ENCODE measurements around the gene ZNF423. TPM values are rescaled to one million over a fixed set of nuclear protein-coding genes. Genes with fewer than 3 reads are reported as not detected.
"Not testable (repeated sequence)": the region's sequence is repeated elsewhere in the genome, so short reads cannot be mapped to it uniquely, and the experiment has no call there.

ZNF423 gene
- total RNA-seq, 1 experiment from 2014 or later, result 0.20 TPM

- intact Hi-C loops (cut with micrococcal nuclease; ENCODE audit: unreplicated experiment), result no loop called here
- Histone ChIP-seq H3K4me3 (ENCODE audit: low read depth, low read length) (no peak overlapping the region), H3K36me3 (ENCODE audit: control insufficient read depth, insufficient read depth, low read length) (no peaks in the 10 kb centered on the region), H3K4me1 (no peaks in the 10 kb centered on the region), H3K27me3 (replicated peaks; ENCODE audit: control insufficient read depth, insufficient read depth, low read length) (no peaks in the 10 kb centered on the region), H3K9me3 (0 out of 2 replicates have a peak, but pooled peaks cover 5% of the 10 kb centered on the region)
- no TSS peak for BruUV-seq (replicated peaks)
- Mint-ChIP-seq H3K27me3 (ENCODE audit: insufficient read depth, unreplicated experiment) (peaks cover 12% of the 10 kb centered on the region), H3K4me3 (ENCODE audit: unreplicated experiment) (no peak overlapping the region), H3K4me1 (ENCODE audit: low read depth, unreplicated experiment) (no peaks in the 10 kb centered on the region), H3K27ac (ENCODE audit: unreplicated experiment) (no peak overlapping the region), H3K36me3 (ENCODE audit: insufficient read depth, unreplicated experiment) (no peaks in the 10 kb centered on the region), H3K9me3 (ENCODE audit: unreplicated experiment) (no peaks in the 10 kb centered on the region)
- CTCF ChIA-PET, result no interaction called here
- POLR2A ChIA-PET, result no interaction called here
- TF ChIP-seq, protein P1, sequence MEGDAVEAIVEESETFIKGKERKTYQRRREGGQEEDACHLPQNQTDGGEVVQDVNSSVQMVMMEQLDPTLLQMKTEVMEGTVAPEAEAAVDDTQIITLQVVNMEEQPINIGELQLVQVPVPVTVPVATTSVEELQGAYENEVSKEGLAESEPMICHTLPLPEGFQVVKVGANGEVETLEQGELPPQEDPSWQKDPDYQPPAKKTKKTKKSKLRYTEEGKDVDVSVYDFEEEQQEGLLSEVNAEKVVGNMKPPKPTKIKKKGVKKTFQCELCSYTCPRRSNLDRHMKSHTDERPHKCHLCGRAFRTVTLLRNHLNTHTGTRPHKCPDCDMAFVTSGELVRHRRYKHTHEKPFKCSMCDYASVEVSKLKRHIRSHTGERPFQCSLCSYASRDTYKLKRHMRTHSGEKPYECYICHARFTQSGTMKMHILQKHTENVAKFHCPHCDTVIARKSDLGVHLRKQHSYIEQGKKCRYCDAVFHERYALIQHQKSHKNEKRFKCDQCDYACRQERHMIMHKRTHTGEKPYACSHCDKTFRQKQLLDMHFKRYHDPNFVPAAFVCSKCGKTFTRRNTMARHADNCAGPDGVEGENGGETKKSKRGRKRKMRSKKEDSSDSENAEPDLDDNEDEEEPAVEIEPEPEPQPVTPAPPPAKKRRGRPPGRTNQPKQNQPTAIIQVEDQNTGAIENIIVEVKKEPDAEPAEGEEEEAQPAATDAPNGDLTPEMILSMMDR (IDR thresholded peaks at IDR 0.05; ENCODE audit: insufficient read depth in 1 of 2, low read depth in 1 of 2, low read length in 1 of 2, severe bottlenecking in 1 of 2, unreplicated experiment in 1 of 2), result no peak
- DNase-seq, result no peak
These were observed 289.5 kb downstream of the ZNF423 start for GRCh38 chr16:49566432-49566831.

DNA sequence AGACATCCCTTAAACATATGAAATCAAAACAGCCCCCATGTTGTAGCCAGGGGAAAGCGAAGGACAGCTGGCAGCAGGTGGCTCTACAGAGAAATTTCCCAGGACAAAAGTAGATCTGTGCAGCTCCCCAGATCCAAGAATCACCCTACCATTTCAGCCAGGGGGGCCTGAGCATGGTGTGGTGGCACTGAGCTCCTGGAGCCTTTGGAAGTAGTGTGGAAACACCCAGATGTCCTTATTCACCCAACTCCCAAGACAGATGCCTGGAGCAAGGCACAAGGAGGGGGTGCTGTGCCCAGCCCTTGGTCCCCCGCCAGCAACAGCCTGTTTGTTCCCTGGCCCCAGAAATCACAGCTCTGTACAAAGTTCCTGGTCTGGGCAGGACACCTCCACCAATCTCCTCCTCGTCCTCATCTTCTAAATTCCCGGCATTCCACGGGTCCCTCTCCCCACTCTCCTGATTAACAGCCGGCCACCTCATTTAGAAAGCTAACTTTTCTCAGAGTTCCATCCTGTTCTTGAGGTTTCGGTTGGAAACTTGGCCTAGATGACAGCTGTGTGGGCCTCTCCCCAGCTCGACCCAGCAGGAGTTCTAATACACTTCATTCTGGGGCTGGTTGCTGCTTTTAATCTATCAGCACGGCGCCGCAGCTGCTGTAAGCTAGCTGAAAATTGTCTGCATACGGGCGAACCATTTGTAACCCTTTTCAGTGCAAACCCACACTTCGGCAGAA, 291.2 kb downstream of the ZNF423 start:
- no peaks in the 10 kb centered on the region for H3K36me3 ChIP-seq (ENCODE audit: control insufficient read depth, insufficient read depth, low read length)
- Mint-ChIP-seq H3K9me3 (ENCODE audit: unreplicated experiment) (no peaks in the 10 kb centered on the region), H3K4me1 (ENCODE audit: low read depth, unreplicated experiment) (no peaks in the 10 kb centered on the region), H3K27ac (ENCODE audit: unreplicated experiment) (no peak overlapping the region), H3K4me3 (ENCODE audit: unreplicated experiment) (no peak overlapping the region), H3K27me3 (ENCODE audit: insufficient read depth, unreplicated experiment) (peaks cover 14% of the 10 kb centered on the region), H3K36me3 (ENCODE audit: insufficient read depth, unreplicated experiment) (no peaks in the 10 kb centered on the region)
- no peaks in the 10 kb centered on the region for H3K4me1 ChIP-seq
- 0 out of 2 replicates have a peak, but pooled peaks cover 11% of the 10 kb centered on the region for H3K9me3 ChIP-seq
- ChIA-PET POLR2A (no interaction called here), CTCF (no interaction called here)
- no peak for DNase-seq
- intact Hi-C loops (cut with micrococcal nuclease; ENCODE audit: unreplicated experiment), result no loop called here
- no peaks in the 10 kb centered on the region for H3K27me3 ChIP-seq (replicated peaks; ENCODE audit: control insufficient read depth, insufficient read depth, low read length)
- TF ChIP-seq, protein P1 (IDR thresholded peaks at IDR 0.05; ENCODE audit: insufficient read depth in 1 of 2, low read depth in 1 of 2, low read length in 1 of 2, severe bottlenecking in 1 of 2, unreplicated experiment in 1 of 2), result no peak
- no peak overlapping the region for H3K4me3 ChIP-seq (ENCODE audit: low read depth, low read length)
- no TSS peak for BruUV-seq (replicated peaks)

DNA sequence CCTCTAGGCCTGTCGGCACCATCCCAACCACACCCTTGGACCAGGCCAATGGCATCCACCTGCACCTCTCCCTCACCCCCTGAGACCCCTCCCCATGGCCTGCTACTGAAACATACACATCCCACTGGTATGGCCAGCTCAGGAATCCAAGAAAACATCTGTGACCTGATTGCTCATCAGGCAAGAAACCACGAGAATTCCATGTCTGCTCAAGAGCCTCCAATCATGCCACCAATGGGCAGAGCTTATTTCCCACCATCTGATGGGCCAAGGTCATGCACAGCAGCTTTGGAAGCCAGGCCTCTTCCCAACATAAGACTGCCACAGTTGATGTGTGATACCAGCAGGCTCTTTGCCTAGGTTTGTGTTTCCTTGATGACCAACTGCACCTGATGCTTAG, 292.2 kb downstream of the ZNF423 start:
- BruUV-seq (replicated peaks), result no TSS peak
- Histone ChIP-seq H3K9me3 (0 out of 2 replicates have a peak, but pooled peaks cover 11% of the 10 kb centered on the region), H3K27me3 (replicated peaks; ENCODE audit: control insufficient read depth, insufficient read depth, low read length) (no peaks in the 10 kb centered on the region), H3K4me1 (no peaks in the 10 kb centered on the region), H3K4me3 (ENCODE audit: low read depth, low read length) (no peak overlapping the region), H3K36me3 (ENCODE audit: control insufficient read depth, insufficient read depth, low read length) (no peaks in the 10 kb centered on the region)
- intact Hi-C loops (cut with micrococcal nuclease; ENCODE audit: unreplicated experiment), result no loop called here
- H3K9me3 Mint-ChIP-seq (ENCODE audit: unreplicated experiment), result no peaks in the 10 kb centered on the region
- no peak overlapping the region for H3K4me3 Mint-ChIP-seq (ENCODE audit: unreplicated experiment)
- H3K27ac Mint-ChIP-seq (ENCODE audit: unreplicated experiment), result no peak overlapping the region
- no peaks in the 10 kb centered on the region for H3K36me3 Mint-ChIP-seq (ENCODE audit: insufficient read depth, unreplicated experiment)
- TF ChIP-seq, protein P1 (IDR thresholded peaks at IDR 0.05; ENCODE audit: insufficient read depth in 1 of 2, low read depth in 1 of 2, low read length in 1 of 2, severe bottlenecking in 1 of 2, unreplicated experiment in 1 of 2), result no peak
- no peaks in the 10 kb centered on the region for H3K4me1 Mint-ChIP-seq (ENCODE audit: low read depth, unreplicated experiment)
- H3K27me3 Mint-ChIP-seq (ENCODE audit: insufficient read depth, unreplicated experiment), result peaks cover 10% of the 10 kb centered on the region
- POLR2A ChIA-PET, result no interaction called here
- no peak for DNase-seq
- CTCF ChIA-PET, result no interaction called here

DNA sequence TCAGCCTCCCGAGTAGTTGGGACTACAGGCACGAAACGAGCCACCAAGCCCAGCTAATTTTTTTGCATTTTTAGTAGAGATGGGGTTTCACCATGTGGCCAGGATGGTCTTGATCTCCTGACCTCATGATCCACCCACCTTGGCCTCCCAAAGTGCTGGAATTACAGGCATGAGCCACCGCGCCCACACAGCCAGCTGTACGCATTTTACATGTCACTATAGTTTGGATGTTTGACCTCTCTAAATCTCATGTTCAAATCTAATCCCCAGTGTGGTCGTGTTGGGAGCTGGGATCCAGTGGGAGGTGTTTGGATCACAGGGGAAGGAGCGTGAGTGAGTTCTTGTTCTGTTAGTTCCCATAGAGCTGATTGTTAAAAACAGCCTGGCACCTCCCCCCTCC, 293.0 kb downstream of the ZNF423 start:
- H3K27ac Mint-ChIP-seq (ENCODE audit: unreplicated experiment); BruUV-seq (replicated peaks); CTCF ChIA-PET; H3K36me3 ChIP-seq (ENCODE audit: control insufficient read depth, insufficient read depth, low read length); DNase-seq; H3K4me3 ChIP-seq (ENCODE audit: low read depth, low read length); H3K27me3 Mint-ChIP-seq (ENCODE audit: insufficient read depth, unreplicated experiment); H3K4me3 Mint-ChIP-seq (ENCODE audit: unreplicated experiment); H3K36me3 Mint-ChIP-seq (ENCODE audit: insufficient read depth, unreplicated experiment); H3K4me1 ChIP-seq; H3K27me3 ChIP-seq (replicated peaks; ENCODE audit: control insufficient read depth, insufficient read depth, low read length); intact Hi-C loops (cut with micrococcal nuclease; ENCODE audit: unreplicated experiment); H3K9me3 Mint-ChIP-seq (ENCODE audit: unreplicated experiment); POLR2A ChIA-PET; H3K4me1 Mint-ChIP-seq (ENCODE audit: low read depth, unreplicated experiment): not testable (repeated sequence)
- 0 out of 2 replicates have a peak, but pooled peaks cover 11% of the 10 kb centered on the region for H3K9me3 ChIP-seq
